H9 (cell line): Measurements from ENCODE around the gene C5orf22. TPM values are rescaled to one million over a fixed set of nuclear protein-coding genes. Genes with fewer than 3 reads are reported as not detected.
A peak's percentile ranks its signal among the peaks of the same experiment; 100 is the strongest.

ENCODE experiments used
- DNase-seq: peaks from one replicate; pipeline ENCODE4 v3.0.0-alpha.2; 2017
- H2AFZ ChIP-seq: one replicate; pipeline ENCODE4 v1.6.1; 2013; ENCODE audit warnings: mild to moderate bottlenecking, low read length, control low read depth, moderate library complexity
- H2AK5ac ChIP-seq: 2 replicates; pipeline ENCODE4 v1.6.1; 2013; ENCODE audit warnings: low read length, control low read depth, mixed read lengths; ENCODE audit not compliant: insufficient read length
- H2BK120ac ChIP-seq: one replicate; pipeline ENCODE4 v1.6.1; 2013; ENCODE audit warnings: low read depth, mild to moderate bottlenecking, low read length, control low read depth, inconsistent platforms; ENCODE audit not compliant: poor library complexity, severe bottlenecking
- H2BK12ac ChIP-seq: 2 replicates; pipeline ENCODE4 v1.6.1; 2013; ENCODE audit warnings: low read length, control low read depth, mixed read lengths, low read depth; ENCODE audit not compliant: insufficient read length
- H2BK15ac ChIP-seq: 2 replicates; pipeline ENCODE4 v1.6.1; 2013; ENCODE audit warnings: low read depth, low read length, control low read depth
- H2BK20ac ChIP-seq: one replicate; pipeline ENCODE4 v1.6.1; 2013; ENCODE audit warnings: low read depth, mild to moderate bottlenecking, low read length, control low read depth, inconsistent platforms; ENCODE audit not compliant: poor library complexity, severe bottlenecking
- H2BK5ac ChIP-seq: 2 replicates; pipeline ENCODE4 v1.6.1; 2013; ENCODE audit warnings: low read length, control low read depth, mixed read lengths; ENCODE audit not compliant: insufficient read length
- H3K14ac ChIP-seq: 2 replicates; pipeline ENCODE4 v1.6.1; 2013; ENCODE audit warnings: low read length, control low read depth; ENCODE audit not compliant: insufficient read depth
- H3K18ac ChIP-seq: 2 replicates; pipeline ENCODE4 v1.6.1; 2013; ENCODE audit warnings: low read depth, mild to moderate bottlenecking, mixed read lengths, low read length, control low read depth; ENCODE audit not compliant: insufficient read length
- H3K23ac ChIP-seq: 2 replicates; pipeline ENCODE4 v1.6.1; 2013; ENCODE audit warnings: low read length, control low read depth, mixed read lengths, low read depth; ENCODE audit not compliant: insufficient read length
- H3K23me2 ChIP-seq: 2 replicates; pipeline ENCODE4 v1.6.1; 2013; ENCODE audit warnings: low read depth, mild to moderate bottlenecking, mixed read lengths, low read length, control low read depth; ENCODE audit not compliant: insufficient read length, poor library complexity, severe bottlenecking
- H3K27ac ChIP-seq: 2 replicates; pipeline ENCODE4 v1.5.1; 2013; ENCODE audit warnings: low read length, control low read depth, mixed read lengths, low read depth; ENCODE audit not compliant: insufficient read length
- H3K27me3 ChIP-seq: 2 replicates; pipeline ENCODE4 v1.6.1; 2013; ENCODE audit warnings: low read length, control low read depth, inconsistent platforms; ENCODE audit not compliant: insufficient read depth
- H3K4ac ChIP-seq: 2 replicates; pipeline ENCODE4 v1.6.1; 2013; ENCODE audit warnings: low read depth, mild to moderate bottlenecking, control low read depth, inconsistent platforms, low read length, moderate library complexity
- H3K4me1 ChIP-seq: 2 replicates; pipeline ENCODE4 v1.6.1; 2013; ENCODE audit warnings: low read length, control low read depth, inconsistent platforms; ENCODE audit not compliant: insufficient read depth
- H3K4me2 ChIP-seq: 2 replicates; pipeline ENCODE4 v1.6.1; 2013; ENCODE audit warnings: low read length, control low read depth, mixed read lengths; ENCODE audit not compliant: insufficient read length, insufficient read depth
- H3K56ac ChIP-seq: 2 replicates; pipeline ENCODE4 v1.6.1; 2013; ENCODE audit warnings: low read depth, mild to moderate bottlenecking, mixed read lengths, low read length, control low read depth; ENCODE audit not compliant: insufficient read length
- H3K79me1 ChIP-seq: 2 replicates; pipeline ENCODE4 v1.6.1; 2013; ENCODE audit warnings: low read depth, mild to moderate bottlenecking, moderate library complexity, low read length, control low read depth, inconsistent platforms; ENCODE audit not compliant: insufficient read depth, poor library complexity, severe bottlenecking
- H3K79me2 ChIP-seq: 2 replicates; pipeline ENCODE4 v1.6.1; 2013; ENCODE audit warnings: low read length, control low read depth, inconsistent platforms; ENCODE audit not compliant: insufficient read depth
- H3K9ac ChIP-seq: 2 replicates; pipeline ENCODE4 v1.6.1; 2013; ENCODE audit warnings: low read length, control low read depth, mixed read lengths; ENCODE audit not compliant: insufficient read length; ENCODE audit errors: extremely low read depth
- H3K9me3 ChIP-seq: one replicate; pipeline ENCODE4 v1.6.1; 2013; ENCODE audit warnings: low read depth, low read length, inconsistent platforms; ENCODE audit not compliant: control insufficient read depth
- H3T11ph ChIP-seq: one replicate; pipeline ENCODE4 v1.6.1; 2013; ENCODE audit warnings: mild to moderate bottlenecking, low read length, control low read depth, inconsistent platforms
- H4K20me1 ChIP-seq: one replicate; pipeline ENCODE4 v1.6.1; 2013; ENCODE audit not compliant: control insufficient read depth, insufficient read length, insufficient read depth
- H4K5ac ChIP-seq: 2 replicates; pipeline ENCODE4 v1.6.1; 2013; ENCODE audit warnings: low read depth, mild to moderate bottlenecking, mixed read lengths, low read length, control low read depth; ENCODE audit not compliant: insufficient read length
- H4K8ac ChIP-seq: replicated peaks from 2 replicates; pipeline ENCODE4 v1.6.1; 2013; ENCODE audit warnings: low read length, control low read depth, mixed read lengths, low read depth; ENCODE audit not compliant: insufficient read length
- H4K91ac ChIP-seq: 2 replicates; pipeline ENCODE4 v1.6.1; 2013; ENCODE audit warnings: low read depth, mild to moderate bottlenecking, moderate library complexity, mixed read lengths, low read length, control low read depth; ENCODE audit not compliant: insufficient read length
- H3K27ac Mint-ChIP-seq, 3 experiments: 2 replicates in 2 of 3; 3 replicates in 1 of 3; pipeline ENCODE4 v1.8.0; 2020 to 2021; ENCODE audit warnings: mixed read lengths in 3 of 3, mild to moderate bottlenecking in 1 of 3, moderate library complexity in 1 of 3
- H3K27me3 Mint-ChIP-seq: 2 replicates; pipeline ENCODE4 v1.8.0; 2021; ENCODE audit warnings: low read depth, mild to moderate bottlenecking, moderate library complexity, mixed read lengths
- H3K36me3 Mint-ChIP-seq, 3 experiments: 2 replicates in 2 of 3; 3 replicates in 1 of 3; pipeline ENCODE4 v1.8.0; 2020 to 2021; ENCODE audit warnings: low read depth in 3 of 3, mixed read lengths in 3 of 3; ENCODE audit not compliant: insufficient read depth in 1 of 3
- H3K4me1 Mint-ChIP-seq, 2 experiments: 2 replicates each; pipeline ENCODE4 v1.8.0; 2020; ENCODE audit warnings: mixed read lengths in 2 of 2
- H3K4me3 Mint-ChIP-seq, 2 experiments: 2 replicates in 1 of 2; 3 replicates in 1 of 2; pipeline ENCODE4 v1.8.0; 2020 to 2021; ENCODE audit warnings: mild to moderate bottlenecking in 2 of 2, mixed read lengths in 2 of 2, moderate library complexity in 1 of 2
- H3K9me3 Mint-ChIP-seq, 2 experiments: 2 replicates in 1 of 2; 3 replicates in 1 of 2; pipeline ENCODE4 v1.8.0; 2020; ENCODE audit warnings: mild to moderate bottlenecking in 2 of 2, mixed read lengths in 2 of 2, moderate library complexity in 1 of 2
- CTCF ChIP-seq: fragments of 200-600 bp; sonication (generic); conservative IDR thresholded peaks from 3 replicates; pipeline ENCODE4 v1.8.0; 2021; ENCODE audit warnings: antibody characterized with exemption, mild to moderate bottlenecking
- WGBS: extraction: QIAGEN DNeasy Blood & Tissue Kit; methylation state at CpG from one replicate; pipeline ENCODE4 v1.1.7; 2013; ENCODE audit warnings: missing lambda C conversion rate, low lambda C conversion rate, mixed read lengths; ENCODE audit not compliant: insufficient read length; ENCODE audit errors: extremely low coverage; 5-methylcytosine and 5-hydroxymethylcytosine counted together
- total RNA-seq: library from RNA; stranded (reverse); gene quantifications from 2 replicates; pipeline ENCODE4 v1.2.1, GENCODE V29; 2021

The C5orf22 gene
- total RNA-seq, 1 experiment from 2014 or later = 34.0 TPM

DNA sequence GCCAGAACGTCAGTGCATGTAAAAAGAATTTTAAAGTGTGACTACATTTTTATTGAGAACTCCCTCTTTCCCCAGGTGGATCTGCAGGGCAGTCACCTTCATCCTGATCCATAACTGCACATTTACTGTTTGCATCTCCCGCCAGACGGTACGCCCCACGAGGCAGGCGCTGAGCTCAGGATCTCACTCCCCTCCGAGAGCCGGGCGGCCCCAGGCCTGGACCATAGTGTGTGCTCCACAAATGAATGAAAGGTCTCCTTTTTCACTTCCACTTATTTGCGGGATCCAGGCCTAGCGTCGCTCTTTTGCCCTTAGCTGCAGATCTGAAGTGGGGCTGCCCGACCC, 586 bp upstream of the C5orf22 start:
- DNase-seq = no peak

More for the DNA sequence above, 586 bp upstream of the C5orf22 start:
- no peak overlapping the region for H4K8ac ChIP-seq
- H3K4me3 Mint-ChIP-seq = peak overlapping the region; percentile 99
- no peak overlapping the region for H3K18ac ChIP-seq
- peaks cover 15 to 27% of the 10 kb centered on the region in 2 experiments for H3K4me1 Mint-ChIP-seq
- H2BK5ac ChIP-seq = no peak overlapping the region
- no peak overlapping the region for H2BK12ac ChIP-seq
- peak overlapping the region; percentile 84 for H3K9ac ChIP-seq
- no peaks in the 10 kb centered on the region for H3K27me3 ChIP-seq
- peak overlapping the region; percentile 73 for H3K4me2 ChIP-seq
- peaks cover 36 to 66% (median 64%) of the 10 kb centered on the region in 3 experiments; a peak in 6 of 7 replicates for H3K36me3 Mint-ChIP-seq
- peaks cover 5% of the 10 kb centered on the region for H3K79me1 ChIP-seq
- H2BK120ac ChIP-seq = no peak overlapping the region
- peaks cover 12% of the 10 kb centered on the region for H3K23me2 ChIP-seq
- no peak overlapping the region for H3K4ac ChIP-seq
- H3K27ac ChIP-seq = no peak overlapping the region
- H3K27me3 Mint-ChIP-seq = no peaks in the 10 kb centered on the region
- no peak overlapping the region for H4K91ac ChIP-seq
- H2AFZ ChIP-seq = no peak overlapping the region
- H2AK5ac ChIP-seq = no peak overlapping the region
- no peak overlapping the region for H2BK20ac ChIP-seq
- H3T11ph ChIP-seq = no peak overlapping the region
- H3K56ac ChIP-seq = no peak overlapping the region
- no peaks in the 10 kb centered on the region for H3K9me3 Mint-ChIP-seq
- peaks cover 11% of the 10 kb centered on the region; the same call in 1 of the 2 replicates for H3K79me2 ChIP-seq
- WGBS = no CpG with 5 or more reads among the region's 13 CpGs
- TF ChIP-seq CTCF = no peak
- H3K14ac ChIP-seq = peak overlapping the region; percentile 64
- no peak overlapping the region for H2BK15ac ChIP-seq
- H4K5ac ChIP-seq = no peak overlapping the region
- 0 out of 2 replicates have a peak, but pooled peaks cover 3% of the 10 kb centered on the region for H3K4me1 ChIP-seq
- H3K23ac ChIP-seq = no peak overlapping the region
- H3K27ac Mint-ChIP-seq = peak overlapping the region; percentile 93 to 99 (median 97)
- H3K9me3 ChIP-seq = no peaks in the 10 kb centered on the region
- H4K20me1 ChIP-seq = no peaks in the 10 kb centered on the region
